Epithelial cell of prostate (primary cell): Measurements from ENCODE around the gene LRCH1.

Source experiments
- DNase-seq: peaks from one replicate; pipeline ENCODE4 v3.0.0-alpha.2; 2011; ENCODE audit warnings: low read depth, low spot score
- H3K27ac ChIP-seq: fragments of 450-650 bp; 2 replicates; pipeline ENCODE4 v1.5.1; 2017; ENCODE audit warnings: mild to moderate bottlenecking

Gene LRCH1

DNA sequence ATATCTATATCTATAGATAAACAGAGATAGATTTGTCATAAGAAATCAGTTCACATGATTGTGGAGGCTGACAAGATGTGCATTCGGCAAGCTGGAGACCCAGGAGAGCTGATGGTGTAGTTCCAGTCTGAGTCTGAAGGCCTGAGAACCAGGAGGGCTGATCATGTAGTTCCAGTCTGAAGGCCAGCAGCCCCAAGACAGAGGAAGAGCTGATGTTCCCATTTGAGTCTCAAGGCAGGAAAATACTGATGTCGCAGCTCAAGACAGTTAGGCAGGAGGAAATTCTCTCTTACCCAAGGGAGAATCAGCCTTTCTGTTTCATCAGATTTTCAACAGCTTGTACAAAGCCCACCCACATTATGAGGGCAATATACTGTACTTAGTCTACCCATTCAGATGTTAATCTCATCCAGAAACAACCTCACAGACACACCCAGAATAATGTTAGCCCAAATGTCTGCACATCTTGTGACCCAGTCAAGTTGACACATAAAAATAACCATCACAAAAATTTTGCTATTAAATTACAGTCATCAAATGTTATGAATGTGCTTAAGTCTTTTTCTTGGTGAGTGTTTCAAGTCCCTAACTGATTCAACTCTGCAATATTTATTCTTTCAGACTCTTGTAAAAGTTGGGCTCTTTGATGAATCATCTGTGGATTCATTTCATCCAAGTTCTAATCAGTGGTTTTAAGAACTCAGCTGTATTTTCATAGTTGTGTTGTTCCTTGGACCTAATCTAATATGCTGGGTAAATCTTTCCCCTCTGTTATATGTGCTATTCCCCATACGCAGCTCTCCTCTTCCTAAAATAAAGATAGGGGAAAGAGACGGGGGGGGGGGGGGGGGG lies 22.7 kb upstream of the LRCH1 start:
- peak; percentile 34 for DNase-seq
- H3K27ac ChIP-seq: no peak overlapping the region

- H3K27ac ChIP-seq: no peak overlapping the region
- DNase-seq: no peak
Observed at GRCh38 chr13:46531953-46532352, 21.0 kb upstream of the LRCH1 start.

GRCh38 chr13:46535002-46535401 lies 18.0 kb upstream of the LRCH1 start:
- no peak overlapping the region for H3K27ac ChIP-seq
- DNase-seq: no peak

GRCh38 chr13:46535825-46536224 lies 17.1 kb upstream of the LRCH1 start:
- no peak for DNase-seq

GRCh38 chr13:46536341-46536740 lies 16.6 kb upstream of the LRCH1 start:
- no peak overlapping the region for H3K27ac ChIP-seq
- DNase-seq: no peak

More at GRCh38 chr13:46535825-46536224, 17.1 kb upstream of the LRCH1 start:
- no peak overlapping the region for H3K27ac ChIP-seq

GRCh38 chr13:46539231-46539630 lies 13.7 kb upstream of the LRCH1 start:
- no peak for DNase-seq
- no peak overlapping the region for H3K27ac ChIP-seq

GRCh38 chr13:46541210-46541609 lies 11.8 kb upstream of the LRCH1 start:
- no peak overlapping the region for H3K27ac ChIP-seq
- no peak for DNase-seq

GRCh38 chr13:46542833-46543232 lies 10.1 kb upstream of the LRCH1 start:
- no peak for DNase-seq
- H3K27ac ChIP-seq: no peak overlapping the region

GRCh38 chr13:46543287-46543686 lies 9.7 kb upstream of the LRCH1 start:
- no peak overlapping the region for H3K27ac ChIP-seq
- DNase-seq: no peak

DNA sequence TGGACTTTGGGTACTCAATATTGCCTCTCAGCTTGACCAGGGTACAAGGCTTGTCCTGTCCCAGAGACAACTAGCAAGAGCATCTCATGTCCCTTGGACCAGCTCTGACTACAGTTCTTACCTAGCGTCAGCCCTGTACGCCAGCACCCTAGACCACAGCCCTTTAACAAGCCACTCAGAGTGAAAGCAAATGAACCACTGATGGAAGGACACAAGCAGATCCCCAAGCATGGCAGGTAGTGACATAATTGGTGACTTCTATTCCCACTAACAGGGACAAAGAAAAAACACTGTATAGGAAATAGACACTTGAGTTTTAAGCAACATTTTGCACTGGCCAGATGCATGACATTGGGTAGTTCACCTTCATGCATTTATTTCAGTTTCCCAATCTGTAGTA lies 8.8 kb upstream of the LRCH1 start:
- no peak for DNase-seq

DNA sequence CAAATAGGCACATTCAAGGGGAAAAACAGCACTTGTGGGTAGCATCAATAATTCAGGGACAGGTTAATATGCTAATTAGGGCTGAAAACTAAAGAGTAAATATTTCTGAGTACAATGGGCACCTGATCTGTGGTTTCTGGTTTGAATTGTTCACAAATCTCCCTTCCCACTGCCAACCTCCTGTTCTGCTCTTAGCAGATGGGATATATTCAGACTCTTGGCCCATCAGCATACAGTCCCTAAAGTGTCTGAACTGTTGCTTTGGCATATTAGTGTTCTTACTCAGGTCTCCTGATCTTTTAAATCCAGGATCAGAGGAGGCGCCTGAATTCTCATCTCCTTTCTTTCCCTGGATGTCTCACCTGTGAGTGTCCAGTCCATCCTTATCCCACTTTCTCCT lies 8.2 kb upstream of the LRCH1 start:
- H3K27ac ChIP-seq: no peak overlapping the region
- no peak for DNase-seq

More for the DNA sequence above, 8.8 kb upstream of the LRCH1 start:
- H3K27ac ChIP-seq: no peak overlapping the region

DNA sequence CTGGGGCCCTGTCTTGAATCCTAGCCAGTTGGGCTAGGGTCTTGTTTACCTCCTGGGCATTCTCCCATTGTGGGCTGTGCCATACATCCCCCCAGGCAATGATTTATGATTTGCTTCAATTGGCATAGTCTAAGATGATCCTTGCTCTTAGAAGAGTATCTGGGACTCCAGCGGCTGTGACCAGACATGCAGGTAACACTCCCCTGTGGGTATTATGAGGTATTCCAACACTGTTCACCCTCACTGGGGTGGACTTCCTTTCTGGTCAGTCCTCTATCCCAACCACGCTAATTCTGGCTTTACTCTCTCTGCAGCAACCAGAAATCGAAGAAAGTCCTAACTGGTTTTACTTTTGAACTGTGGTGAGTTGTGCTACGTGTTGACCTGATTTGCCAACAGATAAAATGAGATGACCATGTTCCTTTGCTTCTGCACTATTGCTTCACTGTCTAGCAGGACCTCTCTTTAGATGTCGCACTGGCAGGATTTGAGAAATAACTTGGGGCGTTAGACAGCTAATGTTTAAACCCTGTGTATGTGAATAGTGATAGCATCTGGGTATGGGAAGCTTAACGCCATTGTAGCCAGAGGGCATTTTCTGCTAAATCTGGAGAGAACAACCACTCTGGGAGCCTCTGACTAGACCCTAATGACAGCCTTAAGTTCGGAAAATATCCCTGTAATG lies 6.7 kb upstream of the LRCH1 start:
- H3K27ac ChIP-seq: no peak overlapping the region
- DNase-seq: no peak

GRCh38 chr13:46550822-46551221 lies 2.1 kb upstream of the LRCH1 start:
- no peak for DNase-seq

DNA sequence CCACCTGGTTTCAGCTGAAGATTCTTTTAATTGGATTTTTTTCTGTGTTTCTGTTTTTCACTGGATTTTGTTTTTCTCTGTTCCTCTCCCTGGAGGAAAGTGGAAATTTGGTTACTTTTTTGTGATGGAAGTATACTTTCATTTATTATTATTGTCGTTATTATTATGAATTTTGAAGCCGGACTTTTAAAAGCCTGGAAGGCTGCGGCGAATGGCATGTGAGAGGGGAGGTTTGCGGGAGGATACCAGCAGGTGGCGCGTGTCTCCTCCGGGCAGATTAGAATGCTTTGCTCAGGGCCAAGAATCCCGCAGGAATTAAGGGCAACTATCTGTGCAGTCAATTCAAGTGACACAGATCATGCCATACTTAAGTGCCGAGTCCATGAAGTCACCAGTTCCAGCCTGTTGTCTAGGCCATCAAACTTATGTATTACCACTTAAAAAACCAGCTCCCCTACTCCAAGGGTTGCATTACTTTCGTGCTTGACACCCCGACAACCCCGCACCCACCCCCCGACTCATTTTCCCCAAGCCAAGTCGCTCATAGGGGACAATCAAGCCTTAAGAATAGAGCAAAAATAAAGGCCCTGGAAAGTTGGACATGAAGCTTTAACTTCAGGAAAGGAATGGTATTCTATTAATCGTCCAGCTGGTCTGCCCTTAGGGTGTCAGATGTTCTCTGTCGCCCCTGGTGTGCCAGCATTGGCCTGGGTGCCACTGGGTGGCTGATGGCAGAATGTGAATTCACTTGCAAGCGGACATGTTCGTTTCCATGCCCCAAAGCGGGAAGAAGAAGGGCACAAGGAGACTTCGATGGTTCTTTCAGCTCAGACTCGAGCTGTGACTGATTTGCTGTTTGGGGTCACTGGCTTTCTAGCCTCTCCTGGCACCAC lies 1.3 kb upstream of the LRCH1 start:
- no peak overlapping the region for H3K27ac ChIP-seq
- no peak for DNase-seq

More at GRCh38 chr13:46550822-46551221, 2.1 kb upstream of the LRCH1 start:
- no peak overlapping the region for H3K27ac ChIP-seq

DNA sequence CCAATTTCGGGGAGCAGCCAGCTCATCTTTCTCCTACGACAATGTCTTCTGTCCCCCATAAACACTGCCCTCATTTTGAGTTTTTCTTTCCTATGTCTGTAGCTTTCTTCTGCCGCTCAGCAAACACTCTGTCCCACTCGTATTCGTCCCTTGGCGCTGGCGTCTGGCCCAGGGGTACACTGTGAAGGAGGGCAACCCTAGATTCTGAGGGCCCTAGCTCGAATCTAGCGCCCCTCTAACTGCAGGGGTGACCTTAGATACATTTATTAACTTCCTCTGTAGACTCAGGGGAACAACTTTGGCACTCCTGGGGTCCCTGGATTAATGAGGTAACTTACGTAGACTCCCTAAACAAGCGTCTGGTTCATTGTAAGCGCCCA lies 677 bp upstream of the LRCH1 start:
- no peak for DNase-seq

GRCh38 chr13:46553521-46553885 lies 533 bp downstream of the LRCH1 start:
- peak overlapping the region; percentile 79 for H3K27ac ChIP-seq
- no peak for DNase-seq

More for the DNA sequence above, 677 bp upstream of the LRCH1 start:
- peak overlapping the region; percentile 79 for H3K27ac ChIP-seq

DNA sequence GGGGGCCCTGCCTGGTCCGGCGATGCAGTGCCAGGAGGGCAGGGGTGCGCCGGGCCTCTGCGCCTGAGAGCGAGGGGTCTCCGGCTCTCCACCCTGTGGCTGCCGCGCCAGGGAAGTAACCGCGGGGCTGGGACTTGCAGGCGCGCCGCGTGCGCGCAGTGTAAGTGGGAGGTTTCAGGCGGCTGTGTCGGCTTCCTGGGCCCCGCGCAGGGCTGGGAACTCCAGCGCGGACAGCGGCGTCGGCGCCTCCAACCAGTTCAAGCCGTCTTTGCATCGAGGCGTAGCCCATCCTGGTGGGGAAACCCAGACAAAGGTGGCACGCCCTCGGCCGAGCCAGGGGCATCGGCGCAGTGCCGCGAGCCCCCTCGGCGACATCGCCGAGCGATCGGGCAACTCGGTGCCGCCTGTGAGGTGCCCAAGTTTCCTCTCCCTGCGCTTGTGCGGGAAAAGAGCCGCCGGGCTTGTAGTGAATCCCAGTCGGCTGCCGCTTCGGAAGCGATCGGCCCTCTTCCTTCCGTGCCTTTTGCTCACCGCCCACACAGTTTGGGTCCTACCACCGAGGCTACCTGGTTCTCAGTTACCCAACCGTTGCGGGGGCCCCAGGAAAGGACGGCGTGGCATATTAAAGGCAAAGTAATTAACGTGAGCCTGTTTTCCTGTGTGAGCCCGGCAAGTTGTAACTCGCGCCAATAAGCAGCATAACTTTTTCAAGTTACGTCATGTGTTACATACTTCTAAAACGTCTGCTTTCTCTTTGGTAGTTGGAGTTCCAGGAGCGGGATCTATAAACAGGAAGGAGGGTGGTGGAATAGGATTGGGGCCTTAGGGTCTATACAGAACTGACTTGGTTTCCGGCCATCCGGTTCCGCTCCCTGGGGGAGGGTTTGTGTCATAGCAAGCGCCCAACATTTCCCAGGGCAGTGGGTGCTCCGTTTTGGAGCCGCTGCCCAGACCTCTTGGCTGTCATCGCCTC lies 1.2 kb downstream of the LRCH1 start:
- DNase-seq: no peak

GRCh38 chr13:46554951-46555350 lies 2.0 kb downstream of the LRCH1 start:
- H3K27ac ChIP-seq: peak overlapping the region; percentile 79
- no peak for DNase-seq

More for the DNA sequence above, 1.2 kb downstream of the LRCH1 start:
- peak overlapping the region; percentile 79 for H3K27ac ChIP-seq

DNA sequence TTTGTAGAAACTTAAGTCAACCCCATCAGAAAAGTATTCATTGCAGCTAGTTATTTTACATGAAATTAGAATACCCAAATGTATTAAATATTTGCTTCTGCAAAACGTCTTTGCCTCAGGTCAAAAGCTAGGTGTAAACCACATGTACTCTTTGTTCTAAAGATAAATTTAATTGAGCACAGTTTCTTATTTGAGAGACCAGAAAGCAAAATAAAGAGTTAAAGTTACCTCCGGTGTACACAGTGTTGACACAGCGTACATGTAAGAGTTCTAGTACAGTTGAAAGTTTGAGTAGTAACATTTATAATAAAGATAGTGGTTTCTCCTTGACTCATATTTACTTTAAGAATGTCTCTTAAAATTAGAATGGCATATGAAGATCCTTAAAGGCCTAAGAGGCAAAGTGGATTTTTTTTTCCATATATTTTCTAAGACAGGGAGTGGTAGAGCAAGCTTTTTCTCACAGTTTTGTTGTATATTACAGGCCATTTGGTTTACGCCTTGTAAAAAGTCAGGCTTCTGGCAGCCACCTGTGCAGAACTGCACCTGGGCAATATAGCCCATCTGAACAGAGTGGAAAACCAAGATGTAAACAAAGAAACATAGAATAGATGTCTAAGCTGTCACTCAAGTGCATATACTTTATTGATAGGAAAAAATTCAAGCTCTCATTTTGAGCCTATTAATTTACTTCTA lies 2.9 kb downstream of the LRCH1 start:
- peak overlapping the region; percentile 6 for H3K27ac ChIP-seq
- DNase-seq: no peak
